Naive thymus-derived CD8-positive, alpha-beta T cell (primary cell): ENCODE measurements around the gene PPP2R1B. TPM values are rescaled to one million over a fixed set of nuclear protein-coding genes. Genes with fewer than 3 reads are reported as not detected.
A peak's percentile ranks its signal among the peaks of the same experiment; 100 is the strongest.

Experiments used
- ATAC-seq, 2 donors: fragments of 150-1000 bp; cut with Tn5 transposase in 1 of 2; sonication (Bioruptor Pico), chemical (Tn5 transposase) in 1 of 2; 1 replicate in 1 of 2; 2 replicates in 1 of 2; pipeline ENCODE4 v1.10.0; 2021; ENCODE audit warnings: mild to moderate bottlenecking in 2 of 2, moderate library complexity in 2 of 2
- POLR2A ChIA-PET: fragments of 350-600 bp; sonication (Branson Sonifier 250); formaldehyde crosslinking; loops from one replicate; lab custom pipeline; 2021; ENCODE audit warnings: antibody characterized with exemption; lab: Charles Lee
- DNase-seq, 10 donors: peaks; one replicate each; pipeline versions ENCODE4 v3.0.0 to v3.0.0-alpha.2; 2020 to 2022
- H3K27ac Mint-ChIP-seq, 10 donors: one replicate each; pipeline ENCODE4 v1.8.0; 2020 to 2022; ENCODE audit warnings: mild to moderate bottlenecking in 10 of 10, mixed read lengths in 10 of 10, moderate library complexity in 4 of 10, inconsistent platforms in 1 of 10
- H3K27me3 Mint-ChIP-seq, 5 donors: one replicate each; pipeline ENCODE4 v1.8.0; 2021 to 2022; ENCODE audit warnings: mixed read lengths in 5 of 5
- H3K36me3 Mint-ChIP-seq, 3 donors: one replicate each; pipeline ENCODE4 v1.8.0; 2020 to 2022; ENCODE audit warnings: mixed read lengths in 3 of 3, mild to moderate bottlenecking in 2 of 3, inconsistent platforms in 1 of 3
- H3K4me1 Mint-ChIP-seq, 4 donors: one replicate each; pipeline ENCODE4 v1.8.0; 2021 to 2022; ENCODE audit warnings: mixed read lengths in 4 of 4
- H3K4me3 Mint-ChIP-seq, 10 donors: one replicate each; pipeline ENCODE4 v1.8.0; 2020 to 2022; ENCODE audit warnings: mild to moderate bottlenecking in 10 of 10, mixed read lengths in 10 of 10, moderate library complexity in 6 of 10, inconsistent platforms in 1 of 10
- H3K9me3 Mint-ChIP-seq, 9 donors: one replicate each; pipeline ENCODE4 v1.8.0; 2020 to 2022; ENCODE audit warnings: mixed read lengths in 9 of 9, mild to moderate bottlenecking in 3 of 9, inconsistent platforms in 1 of 9, moderate library complexity in 1 of 9
- polyA plus RNA-seq, 3 donors: library from polyadenylated mRNA; unstranded; fragments of 300-500 nt; fragmentation: Illumina TruSeq; gene quantifications; one replicate each; pipeline ENCODE4 v1.2.3, GENCODE V29; 2021
- total RNA-seq, 8 experiments: library from RNA in 2 of 8; stranded (reverse) in 2 of 8; gene quantifications; one replicate each; pipeline ENCODE4 v1.2.3 and lab custom pipeline; 2021 to 2026

The PPP2R1B gene
- total and polyA plus RNA-seq, 5 experiments from 2014 or later, result 12.5 to 38.2 (median 14.8) TPM

DNA sequence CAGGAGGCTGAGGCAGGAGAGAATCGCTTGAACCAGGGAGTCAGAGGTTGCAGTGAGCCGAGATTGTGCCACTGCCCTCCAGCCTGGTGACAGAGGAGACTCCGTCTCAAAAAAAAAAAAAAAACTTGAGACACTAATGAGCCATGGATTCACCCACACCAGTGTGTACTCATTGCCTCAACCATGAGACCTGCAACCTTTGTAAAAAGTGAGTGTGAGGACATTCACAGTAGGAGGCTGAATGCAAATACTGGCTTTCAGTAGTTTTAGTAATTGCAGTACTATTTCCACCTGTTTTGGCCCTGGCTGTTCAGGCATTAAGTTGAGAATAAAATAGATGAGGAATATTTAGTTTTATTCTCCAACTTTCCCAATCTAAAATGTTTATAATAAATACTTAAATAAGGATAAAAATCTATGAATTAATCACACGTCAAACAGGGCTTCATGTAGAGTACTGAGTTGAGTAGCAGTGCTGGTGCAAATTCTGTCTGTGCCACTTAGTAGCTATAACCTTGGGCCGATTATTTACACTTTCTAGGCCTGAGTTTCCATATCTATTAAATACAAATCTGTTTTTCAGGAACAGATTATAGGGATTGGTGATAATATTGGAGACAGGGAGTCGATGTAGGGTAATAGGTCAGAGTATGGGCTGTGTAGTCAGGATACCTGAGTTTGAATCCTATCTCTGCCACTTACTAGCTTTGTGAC lies 72.8 kb downstream of the PPP2R1B start:
- no peak for DNase-seq
- POLR2A ChIA-PET, result no interaction called here
- no peak for ATAC-seq
- Mint-ChIP-seq H3K36me3 (peaks cover 1 to 54% (median 8%) of the 10 kb centered on the region in 3 donors), H3K9me3 (no peaks in the 10 kb centered on the region), H3K4me1 (peaks cover 0 to 8% (median 3%) of the 10 kb centered on the region in 4 donors), H3K27me3 (no peaks in the 10 kb centered on the region), H3K4me3 (no peak overlapping the region), H3K27ac (no peak overlapping the region)

DNA sequence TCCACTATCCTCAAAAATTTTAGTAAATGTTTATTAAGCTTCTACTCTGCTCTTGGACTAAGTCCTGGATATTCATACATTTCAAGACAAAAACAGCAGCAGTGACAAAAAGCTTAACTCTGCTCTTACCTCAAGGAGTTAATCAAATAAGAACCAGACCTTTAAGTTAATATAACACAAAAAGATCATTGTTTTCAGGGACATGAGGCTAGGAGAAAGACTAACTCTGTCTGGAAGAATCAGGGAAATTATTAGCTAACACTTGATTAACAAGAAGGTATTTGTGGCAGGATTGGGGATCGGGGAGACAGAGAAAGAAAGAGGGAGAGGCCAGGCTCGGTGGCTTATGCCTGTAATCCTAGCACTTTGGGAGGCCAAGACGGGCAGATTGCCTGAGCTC lies 74.4 kb downstream of the PPP2R1B start:
- POLR2A ChIA-PET, result no interaction called here
- Mint-ChIP-seq H3K36me3 (peaks cover 7 to 65% (median 19%) of the 10 kb centered on the region in 3 donors), H3K4me3 (no peak overlapping the region), H3K9me3 (no peaks in the 10 kb centered on the region), H3K27me3 (no peaks in the 10 kb centered on the region), H3K4me1 (peaks cover 0 to 8% (median under 1%) of the 10 kb centered on the region in 4 donors), H3K27ac (no peak overlapping the region)
- ATAC-seq (no peak), DNase-seq (no peak)

DNA sequence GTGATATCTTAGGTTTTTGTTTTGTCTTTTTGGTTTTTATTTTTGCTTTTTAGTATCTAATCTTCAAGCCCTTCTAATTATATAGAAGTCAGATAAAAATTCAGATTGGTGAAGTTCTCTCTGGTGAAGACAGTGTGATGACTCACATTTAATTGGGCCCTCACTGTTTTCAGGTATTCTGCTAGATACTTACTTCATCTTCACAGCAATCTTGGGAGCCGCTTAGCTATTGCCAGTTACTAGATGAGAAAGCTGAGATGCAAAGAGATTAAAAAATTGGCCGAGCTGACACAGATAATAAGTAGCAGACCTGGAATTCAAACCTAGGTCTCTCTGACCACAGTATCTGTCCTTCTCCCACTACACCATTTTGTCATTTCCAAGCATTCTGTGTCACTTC lies 75.0 kb downstream of the PPP2R1B start:
- Mint-ChIP-seq H3K27me3 (no peaks in the 10 kb centered on the region), H3K27ac (no peak overlapping the region), H3K4me1 (peaks cover 0 to 6% (median under 1%) of the 10 kb centered on the region in 4 donors), H3K9me3 (no peaks in the 10 kb centered on the region), H3K36me3 (peaks cover 7 to 60% (median 21%) of the 10 kb centered on the region in 3 donors), H3K4me3 (no peak overlapping the region)
- POLR2A ChIA-PET, result no interaction called here
- DNase-seq, result no peak
- no peak for ATAC-seq

DNA sequence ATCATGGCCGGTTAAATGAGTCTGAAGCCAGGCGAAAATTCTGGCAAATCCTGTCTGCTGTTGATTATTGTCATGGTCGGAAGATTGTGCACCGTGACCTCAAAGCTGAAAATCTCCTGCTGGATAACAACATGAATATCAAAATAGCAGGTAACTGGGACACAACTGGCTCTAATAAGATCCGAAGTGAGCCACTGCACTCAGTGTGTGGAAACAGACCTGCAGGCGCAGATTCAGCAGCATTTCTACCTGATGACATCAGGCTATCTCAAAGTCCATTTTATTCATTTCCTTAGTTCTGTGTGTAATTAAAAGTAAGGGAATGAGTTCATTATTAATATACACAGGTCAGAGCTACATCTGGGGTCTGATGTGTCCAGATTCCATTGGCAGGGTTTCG lies 78.2 kb downstream of the PPP2R1B start:
- Mint-ChIP-seq H3K27ac (peak overlapping the region in 1 of 10 donors; percentile 58), H3K9me3 (no peaks in the 10 kb centered on the region), H3K36me3 (peaks cover 7 to 60% (median 25%) of the 10 kb centered on the region in 3 donors), H3K4me1 (peaks cover 0 to 4% (median under 1%) of the 10 kb centered on the region in 4 donors), H3K27me3 (no peaks in the 10 kb centered on the region), H3K4me3 (no peak overlapping the region)
- DNase-seq, result no peak
- no peak for ATAC-seq
- POLR2A ChIA-PET, result no interaction called here

DNA sequence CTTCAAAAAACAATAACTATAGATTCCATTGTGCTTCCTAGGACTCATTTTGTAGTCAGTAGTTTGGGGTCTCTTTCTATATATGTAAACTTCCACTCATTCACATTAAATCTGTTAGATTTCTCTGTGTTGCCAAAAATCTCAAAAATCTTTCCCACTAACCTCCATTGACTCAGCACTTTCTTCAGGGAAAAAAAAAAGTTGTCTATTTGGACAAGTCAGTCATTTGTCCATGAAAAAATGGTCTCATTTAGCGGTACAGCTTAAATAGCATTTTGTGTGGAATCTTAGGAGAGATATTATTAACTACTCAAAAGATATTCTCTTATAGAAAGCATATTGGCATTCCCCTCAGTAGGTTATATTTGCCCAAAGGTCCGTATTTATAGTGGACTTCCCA lies 81.9 kb downstream of the PPP2R1B start:
- H3K4me1 Mint-ChIP-seq, result peaks cover 0 to 17% (median 5%) of the 10 kb centered on the region in 4 donors
- POLR2A ChIA-PET, result no interaction called here
- H3K27ac Mint-ChIP-seq, result no peak overlapping the region
- no peak overlapping the region for H3K4me3 Mint-ChIP-seq
- peaks cover 7 to 34% (median 22%) of the 10 kb centered on the region in 3 donors for H3K36me3 Mint-ChIP-seq
- H3K9me3 Mint-ChIP-seq, result no peaks in the 10 kb centered on the region
- no peak for ATAC-seq
- no peak for DNase-seq
- H3K27me3 Mint-ChIP-seq, result no peaks in the 10 kb centered on the region

DNA sequence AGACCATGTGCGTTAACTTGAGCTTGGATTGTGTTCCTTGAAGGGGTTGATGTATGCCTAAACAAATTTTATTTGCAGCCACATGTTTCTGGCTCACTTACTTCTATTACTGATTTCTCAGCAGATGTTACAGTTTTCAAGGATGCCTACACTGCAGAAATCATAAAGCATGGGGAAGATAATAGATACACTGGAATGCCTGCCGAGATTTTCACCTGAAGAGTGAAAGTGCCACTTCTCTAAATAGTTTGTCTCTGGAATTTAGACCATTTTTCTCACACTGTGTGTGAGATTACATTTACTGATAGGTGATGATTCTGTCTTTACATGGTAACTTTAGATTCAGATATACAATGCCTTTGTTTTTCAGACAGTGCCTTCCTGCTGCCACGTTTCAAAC lies 82.4 kb downstream of the PPP2R1B start:
- ATAC-seq, result no peak
- no peaks in the 10 kb centered on the region for H3K9me3 Mint-ChIP-seq
- peaks cover 7 to 29% (median 18%) of the 10 kb centered on the region in 3 donors for H3K36me3 Mint-ChIP-seq
- no peaks in the 10 kb centered on the region for H3K27me3 Mint-ChIP-seq
- no peak overlapping the region for H3K4me3 Mint-ChIP-seq
- no peak for DNase-seq
- no peak overlapping the region for H3K27ac Mint-ChIP-seq
- POLR2A ChIA-PET, result no interaction called here
- H3K4me1 Mint-ChIP-seq, result peaks cover 0 to 17% (median 4%) of the 10 kb centered on the region in 4 donors

DNA sequence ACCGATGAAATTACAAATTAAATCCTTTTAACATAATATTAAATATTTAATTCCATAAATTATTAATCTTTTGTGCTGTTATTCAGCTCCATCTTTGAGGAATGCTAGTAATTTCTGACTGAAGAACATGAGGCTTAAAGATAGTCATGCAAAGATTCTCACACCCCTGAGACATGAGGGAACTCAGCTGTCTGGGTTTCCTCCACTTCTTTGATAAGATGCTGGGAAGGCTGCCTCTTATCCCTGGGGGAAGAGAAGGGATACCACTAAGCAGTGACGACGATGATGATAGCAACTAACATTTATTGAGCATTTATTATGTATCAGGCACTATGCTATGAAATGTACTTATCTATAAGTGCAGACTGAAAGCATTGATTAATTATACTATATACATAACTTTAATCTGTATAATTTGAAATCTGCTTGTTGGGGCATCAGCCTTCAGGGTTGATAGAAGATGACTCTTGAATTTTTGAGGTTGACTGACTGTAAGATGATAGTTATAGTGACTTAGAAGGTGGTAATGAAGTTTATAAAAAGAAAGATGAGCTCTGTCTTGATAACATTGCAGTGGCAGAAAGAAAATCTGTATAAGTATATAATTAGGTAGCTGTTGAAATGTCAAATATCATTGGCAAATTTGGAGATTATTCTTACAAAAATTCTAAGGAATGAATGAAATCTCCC lies 85.6 kb downstream of the PPP2R1B start:
- DNase-seq (no peak), ATAC-seq (no peak)
- Mint-ChIP-seq H3K4me1 (peaks cover 0 to 17% (median 5%) of the 10 kb centered on the region in 4 donors), H3K36me3 (peaks cover 0 to 21% (median 12%) of the 10 kb centered on the region in 3 donors), H3K27me3 (no peaks in the 10 kb centered on the region), H3K27ac (peak overlapping the region in 1 of 10 donors; percentile 45), H3K4me3 (no peak overlapping the region), H3K9me3 (no peaks in the 10 kb centered on the region)
- POLR2A ChIA-PET, result no interaction called here

Other genes with a start within 250 kb of the PPP2R1B start
- 1 to 10 TPM; 1.2 to 1.4 TPM for gene LAYN, start 225.7 kb downstream of the PPP2R1B start, total RNA-seq
- 1 to 10 TPM in 2 of 3 donors, under 1 TPM in 1; 0.45 to 1.6 (median 1.4) TPM for gene LAYN, start 225.7 kb downstream of the PPP2R1B start, polyA plus RNA-seq
- 10 to 100 TPM; 11.1 to 11.6 TPM for gene SIK2, start 163.9 kb downstream of the PPP2R1B start, total RNA-seq
- gene SIK2, start 163.9 kb downstream of the PPP2R1B start, polyA plus RNA-seq, result under 1 TPM; 0.14 to 0.33 (median 0.16) TPM
- gene ALG9, start 105.2 kb upstream of the PPP2R1B start, total RNA-seq, result 10 to 100 TPM; 24.2 to 28.6 TPM
- 10 to 100 TPM in 2 of 3 donors, 1 to 10 TPM in 1; 6.4 to 13.1 (median 11.9) TPM for gene ALG9, start 105.2 kb upstream of the PPP2R1B start, polyA plus RNA-seq
- 1 to 10 TPM; 5.9 to 6.1 TPM for gene FDXACB1, start 112.8 kb upstream of the PPP2R1B start, total RNA-seq
- 1 to 10 TPM; 7.5 to 8.3 (median 7.6) TPM for gene FDXACB1, start 112.8 kb upstream of the PPP2R1B start, polyA plus RNA-seq
- 10 to 100 TPM; 22.9 to 25.6 TPM for gene CFAP68, start 113.2 kb upstream of the PPP2R1B start, total RNA-seq
- 10 to 100 TPM; 29.5 to 33.5 (median 33.4) TPM for gene CFAP68, start 113.2 kb upstream of the PPP2R1B start, polyA plus RNA-seq
- gene CRYAB, start 145.4 kb upstream of the PPP2R1B start, total RNA-seq, result not detected
- gene CRYAB, start 145.4 kb upstream of the PPP2R1B start, polyA plus RNA-seq, result not detected
- gene HSPB2, start 146.3 kb upstream of the PPP2R1B start, total RNA-seq, result under 1 TPM in 1 of 2 experiments, not detected in 1; 0.27 TPM
- gene HSPB2, start 146.3 kb upstream of the PPP2R1B start, polyA plus RNA-seq, result not detected
- gene C11orf52, start 152.5 kb upstream of the PPP2R1B start, total RNA-seq, result not detected
- gene C11orf52, start 152.5 kb upstream of the PPP2R1B start, polyA plus RNA-seq, result not detected
- gene DIXDC1, start 171.0 kb upstream of the PPP2R1B start, total RNA-seq, result 1 to 10 TPM in 1 of 2 experiments, under 1 TPM in 1; 0.80 to 1.2 TPM
- 1 to 10 TPM in 1 of 3 donors, under 1 TPM in 2; 0.27 to 5.7 (median 0.81) TPM for gene DIXDC1, start 171.0 kb upstream of the PPP2R1B start, polyA plus RNA-seq